ENCODE results near the gene HDAC9.

The HDAC9 gene

DNA sequence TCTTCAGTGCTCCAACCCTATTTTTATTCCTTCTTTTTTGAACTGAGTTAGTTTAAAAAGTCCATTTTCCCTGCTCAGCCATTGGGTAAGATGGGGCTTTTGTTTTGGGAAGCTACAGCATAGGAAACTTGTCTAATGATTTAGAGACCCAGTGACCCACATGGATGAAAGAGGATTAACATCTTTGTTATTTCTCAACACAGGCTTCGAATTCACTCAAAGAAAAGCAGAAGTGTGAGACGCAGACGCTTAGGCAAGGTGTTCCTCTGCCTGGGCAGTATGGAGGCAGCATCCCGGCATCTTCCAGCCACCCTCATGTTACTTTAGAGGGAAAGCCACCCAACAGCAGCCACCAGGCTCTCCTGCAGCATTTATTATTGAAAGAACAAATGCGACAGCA is 152.0 kb downstream of the HDAC9 start:
- CTCF ChIA-PET = no interaction called here
- H3K4me3 ChIP-seq (ENCODE audit: low read depth, low read length) = no peak overlapping the region
- no peaks in the 10 kb centered on the region for H3K36me3 ChIP-seq (ENCODE audit: control insufficient read depth in 2 of 2, insufficient read depth in 1 of 2, low read length in 2 of 2)
- H3K4me1 ChIP-seq (ENCODE audit: control insufficient read depth, insufficient read depth, low read length) = no peaks in the 10 kb centered on the region
- H3K27ac ChIP-seq (ENCODE audit: extremely low read depth, low read depth, low read length) = no peak overlapping the region
- H3K9me3 ChIP-seq (ENCODE audit: control insufficient read depth, insufficient read depth, low read depth, low read length) = no peaks in the 10 kb centered on the region
- TF ChIP-seq AEBP2 (tag by site-specific recombination; IDR thresholded peaks at IDR 0.05; ENCODE audit: borderline replicate concordance) (no peak), ZNF426 (tag by site-specific recombination; IDR thresholded peaks at IDR 0.05) (no peak), ZNF354C (tag by site-specific recombination; IDR thresholded peaks at IDR 0.05; ENCODE audit: borderline replicate concordance, low read depth) (no peak), FEZF1 (tag by site-specific recombination; IDR thresholded peaks at IDR 0.05) (no peak), ZNF561 (tag by site-specific recombination; IDR thresholded peaks at IDR 0.05; ENCODE audit: borderline replicate concordance) (no peak), ZNF629 (tag by site-specific recombination; IDR thresholded peaks at IDR 0.05) (no peak), ZNF530 (tag by site-specific recombination; IDR thresholded peaks at IDR 0.05; ENCODE audit: low read depth) (no peak), ZNF624 (tag by site-specific recombination; IDR thresholded peaks at IDR 0.05) (no peak), ZBTB17 (tag by site-specific recombination; IDR thresholded peaks at IDR 0.05) (no peak), ZNF549 (tag by site-specific recombination; IDR thresholded peaks at IDR 0.05) (no peak), ZNF335 (tag by site-specific recombination; conservative IDR thresholded peaks at IDR 0.05) (no peak), ZNF768 (tag by site-specific recombination; IDR thresholded peaks at IDR 0.05) (no peak)
- TF ChIP-seq, protein P1, sequence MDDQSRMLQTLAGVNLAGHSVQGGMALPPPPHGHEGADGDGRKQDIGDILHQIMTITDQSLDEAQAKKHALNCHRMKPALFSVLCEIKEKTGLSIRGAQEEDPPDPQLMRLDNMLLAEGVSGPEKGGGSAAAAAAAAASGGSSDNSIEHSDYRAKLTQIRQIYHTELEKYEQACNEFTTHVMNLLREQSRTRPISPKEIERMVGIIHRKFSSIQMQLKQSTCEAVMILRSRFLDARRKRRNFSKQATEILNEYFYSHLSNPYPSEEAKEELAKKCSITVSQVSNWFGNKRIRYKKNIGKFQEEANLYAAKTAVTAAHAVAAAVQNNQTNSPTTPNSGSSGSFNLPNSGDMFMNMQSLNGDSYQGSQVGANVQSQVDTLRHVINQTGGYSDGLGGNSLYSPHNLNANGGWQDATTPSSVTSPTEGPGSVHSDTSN (CRISPR knock-in tag; IDR thresholded peaks at IDR 0.05) = no peak
- TF ChIP-seq, protein P2, sequence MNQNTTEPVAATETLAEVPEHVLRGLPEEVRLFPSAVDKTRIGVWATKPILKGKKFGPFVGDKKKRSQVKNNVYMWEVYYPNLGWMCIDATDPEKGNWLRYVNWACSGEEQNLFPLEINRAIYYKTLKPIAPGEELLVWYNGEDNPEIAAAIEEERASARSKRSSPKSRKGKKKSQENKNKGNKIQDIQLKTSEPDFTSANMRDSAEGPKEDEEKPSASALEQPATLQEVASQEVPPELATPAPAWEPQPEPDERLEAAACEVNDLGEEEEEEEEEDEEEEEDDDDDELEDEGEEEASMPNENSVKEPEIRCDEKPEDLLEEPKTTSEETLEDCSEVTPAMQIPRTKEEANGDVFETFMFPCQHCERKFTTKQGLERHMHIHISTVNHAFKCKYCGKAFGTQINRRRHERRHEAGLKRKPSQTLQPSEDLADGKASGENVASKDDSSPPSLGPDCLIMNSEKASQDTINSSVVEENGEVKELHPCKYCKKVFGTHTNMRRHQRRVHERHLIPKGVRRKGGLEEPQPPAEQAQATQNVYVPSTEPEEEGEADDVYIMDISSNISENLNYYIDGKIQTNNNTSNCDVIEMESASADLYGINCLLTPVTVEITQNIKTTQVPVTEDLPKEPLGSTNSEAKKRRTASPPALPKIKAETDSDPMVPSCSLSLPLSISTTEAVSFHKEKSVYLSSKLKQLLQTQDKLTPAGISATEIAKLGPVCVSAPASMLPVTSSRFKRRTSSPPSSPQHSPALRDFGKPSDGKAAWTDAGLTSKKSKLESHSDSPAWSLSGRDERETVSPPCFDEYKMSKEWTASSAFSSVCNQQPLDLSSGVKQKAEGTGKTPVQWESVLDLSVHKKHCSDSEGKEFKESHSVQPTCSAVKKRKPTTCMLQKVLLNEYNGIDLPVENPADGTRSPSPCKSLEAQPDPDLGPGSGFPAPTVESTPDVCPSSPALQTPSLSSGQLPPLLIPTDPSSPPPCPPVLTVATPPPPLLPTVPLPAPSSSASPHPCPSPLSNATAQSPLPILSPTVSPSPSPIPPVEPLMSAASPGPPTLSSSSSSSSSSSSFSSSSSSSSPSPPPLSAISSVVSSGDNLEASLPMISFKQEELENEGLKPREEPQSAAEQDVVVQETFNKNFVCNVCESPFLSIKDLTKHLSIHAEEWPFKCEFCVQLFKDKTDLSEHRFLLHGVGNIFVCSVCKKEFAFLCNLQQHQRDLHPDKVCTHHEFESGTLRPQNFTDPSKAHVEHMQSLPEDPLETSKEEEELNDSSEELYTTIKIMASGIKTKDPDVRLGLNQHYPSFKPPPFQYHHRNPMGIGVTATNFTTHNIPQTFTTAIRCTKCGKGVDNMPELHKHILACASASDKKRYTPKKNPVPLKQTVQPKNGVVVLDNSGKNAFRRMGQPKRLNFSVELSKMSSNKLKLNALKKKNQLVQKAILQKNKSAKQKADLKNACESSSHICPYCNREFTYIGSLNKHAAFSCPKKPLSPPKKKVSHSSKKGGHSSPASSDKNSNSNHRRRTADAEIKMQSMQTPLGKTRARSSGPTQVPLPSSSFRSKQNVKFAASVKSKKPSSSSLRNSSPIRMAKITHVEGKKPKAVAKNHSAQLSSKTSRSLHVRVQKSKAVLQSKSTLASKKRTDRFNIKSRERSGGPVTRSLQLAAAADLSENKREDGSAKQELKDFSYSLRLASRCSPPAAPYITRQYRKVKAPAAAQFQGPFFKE (tag by site-specific recombination; IDR thresholded peaks at IDR 0.05; ENCODE audit: borderline replicate concordance) = no peak
- TF ChIP-seq, protein P3, sequence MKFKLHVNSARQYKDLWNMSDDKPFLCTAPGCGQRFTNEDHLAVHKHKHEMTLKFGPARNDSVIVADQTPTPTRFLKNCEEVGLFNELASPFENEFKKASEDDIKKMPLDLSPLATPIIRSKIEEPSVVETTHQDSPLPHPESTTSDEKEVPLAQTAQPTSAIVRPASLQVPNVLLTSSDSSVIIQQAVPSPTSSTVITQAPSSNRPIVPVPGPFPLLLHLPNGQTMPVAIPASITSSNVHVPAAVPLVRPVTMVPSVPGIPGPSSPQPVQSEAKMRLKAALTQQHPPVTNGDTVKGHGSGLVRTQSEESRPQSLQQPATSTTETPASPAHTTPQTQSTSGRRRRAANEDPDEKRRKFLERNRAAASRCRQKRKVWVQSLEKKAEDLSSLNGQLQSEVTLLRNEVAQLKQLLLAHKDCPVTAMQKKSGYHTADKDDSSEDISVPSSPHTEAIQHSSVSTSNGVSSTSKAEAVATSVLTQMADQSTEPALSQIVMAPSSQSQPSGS (tag by site-specific recombination; IDR thresholded peaks at IDR 0.05; ENCODE audit: low read depth) = no peak
- POLR2A ChIA-PET = no interaction called here
